Liver (tissue), 3 donors: ENCODE results near the gene VCAM1.

ENCODE experiments used
- CTCF ChIP-seq: fragments of 150-350 bp; IDR thresholded peaks from 2 replicates; pipeline ENCODE4 v1.5.1; 2017; ENCODE audit warnings: improper control_type of control experiment, low read depth, low read length; ENCODE audit not compliant: missing input control
- EGR1 ChIP-seq, 2 donors: IDR thresholded peaks; 2 replicates each; pipeline ENCODE4 v1.6.1; 2016 to 2018; ENCODE audit warnings: antibody characterized with exemption in 2 of 2, low read depth in 2 of 2
- HNF4G ChIP-seq: IDR thresholded peaks from 2 replicates; pipeline ENCODE4 v1.6.1; 2016; ENCODE audit warnings: antibody characterized with exemption
- RAD21 ChIP-seq, 2 donors: IDR thresholded peaks; 2 replicates each; pipeline ENCODE4 v1.6.1; 2016; ENCODE audit warnings: antibody characterized with exemption in 2 of 2, mild to moderate bottlenecking in 2 of 2
- RXRA ChIP-seq, 2 donors: IDR thresholded peaks; 2 replicates each; pipeline ENCODE4 v1.6.1; 2017 to 2018; ENCODE audit warnings: antibody characterized with exemption in 2 of 2, mild to moderate bottlenecking in 1 of 2
- SP1 ChIP-seq: IDR thresholded peaks from 2 replicates; pipeline ENCODE4 v1.6.1; 2018; ENCODE audit warnings: antibody characterized with exemption, mild to moderate bottlenecking
- TAF1 ChIP-seq: conservative IDR thresholded peaks from 2 replicates; pipeline ENCODE4 v1.6.1; 2016; ENCODE audit warnings: antibody characterized with exemption, mild to moderate bottlenecking
- ZBTB33 ChIP-seq: IDR thresholded peaks from 2 replicates; pipeline ENCODE4 v1.6.1; 2016; ENCODE audit warnings: antibody characterized with exemption
- TF ChIP-seq, protein P1 (sequence below): IDR thresholded peaks from 2 replicates; pipeline ENCODE4 v1.6.1; 2016; ENCODE audit warnings: antibody characterized with exemption
- TF ChIP-seq, protein P2 (sequence below): IDR thresholded peaks from 2 replicates; pipeline ENCODE4 v1.6.1; 2016; ENCODE audit warnings: antibody characterized with exemption, mild to moderate bottlenecking
- donor health status: healthy.
- donor health status: healthy.

DNA sequence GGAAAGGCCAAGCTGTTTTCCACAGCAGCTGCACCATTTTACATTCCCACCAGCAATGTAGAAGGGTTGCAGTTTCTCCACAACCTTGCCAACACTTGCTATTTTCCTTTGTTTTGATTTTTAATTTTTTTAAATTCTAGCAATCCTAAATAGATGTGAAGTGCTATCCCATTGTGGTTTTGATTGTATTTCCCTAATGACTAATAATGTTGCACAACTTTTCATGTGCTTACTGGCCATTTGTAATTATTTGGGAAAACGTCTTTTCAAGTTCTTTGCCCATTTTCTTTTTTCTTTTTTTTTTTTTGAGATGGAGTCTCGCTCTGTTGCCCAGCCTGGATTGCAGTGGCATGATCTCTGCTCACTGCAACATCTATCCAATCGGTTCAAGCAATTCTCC lies 53.9 kb downstream of the VCAM1 start:
- TF ChIP-seq CTCF = no peak
- TF ChIP-seq SP1 = no peak
- no peak for TF ChIP-seq RAD21 (IDR thresholded peaks at IDR 0.05)
- TF ChIP-seq, protein P1, sequence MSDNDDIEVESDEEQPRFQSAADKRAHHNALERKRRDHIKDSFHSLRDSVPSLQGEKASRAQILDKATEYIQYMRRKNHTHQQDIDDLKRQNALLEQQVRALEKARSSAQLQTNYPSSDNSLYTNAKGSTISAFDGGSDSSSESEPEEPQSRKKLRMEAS = no peak
- no peak for TF ChIP-seq ZBTB33
- TF ChIP-seq RXRA (IDR thresholded peaks at IDR 0.05) = no peak
- TF ChIP-seq, protein P2, sequence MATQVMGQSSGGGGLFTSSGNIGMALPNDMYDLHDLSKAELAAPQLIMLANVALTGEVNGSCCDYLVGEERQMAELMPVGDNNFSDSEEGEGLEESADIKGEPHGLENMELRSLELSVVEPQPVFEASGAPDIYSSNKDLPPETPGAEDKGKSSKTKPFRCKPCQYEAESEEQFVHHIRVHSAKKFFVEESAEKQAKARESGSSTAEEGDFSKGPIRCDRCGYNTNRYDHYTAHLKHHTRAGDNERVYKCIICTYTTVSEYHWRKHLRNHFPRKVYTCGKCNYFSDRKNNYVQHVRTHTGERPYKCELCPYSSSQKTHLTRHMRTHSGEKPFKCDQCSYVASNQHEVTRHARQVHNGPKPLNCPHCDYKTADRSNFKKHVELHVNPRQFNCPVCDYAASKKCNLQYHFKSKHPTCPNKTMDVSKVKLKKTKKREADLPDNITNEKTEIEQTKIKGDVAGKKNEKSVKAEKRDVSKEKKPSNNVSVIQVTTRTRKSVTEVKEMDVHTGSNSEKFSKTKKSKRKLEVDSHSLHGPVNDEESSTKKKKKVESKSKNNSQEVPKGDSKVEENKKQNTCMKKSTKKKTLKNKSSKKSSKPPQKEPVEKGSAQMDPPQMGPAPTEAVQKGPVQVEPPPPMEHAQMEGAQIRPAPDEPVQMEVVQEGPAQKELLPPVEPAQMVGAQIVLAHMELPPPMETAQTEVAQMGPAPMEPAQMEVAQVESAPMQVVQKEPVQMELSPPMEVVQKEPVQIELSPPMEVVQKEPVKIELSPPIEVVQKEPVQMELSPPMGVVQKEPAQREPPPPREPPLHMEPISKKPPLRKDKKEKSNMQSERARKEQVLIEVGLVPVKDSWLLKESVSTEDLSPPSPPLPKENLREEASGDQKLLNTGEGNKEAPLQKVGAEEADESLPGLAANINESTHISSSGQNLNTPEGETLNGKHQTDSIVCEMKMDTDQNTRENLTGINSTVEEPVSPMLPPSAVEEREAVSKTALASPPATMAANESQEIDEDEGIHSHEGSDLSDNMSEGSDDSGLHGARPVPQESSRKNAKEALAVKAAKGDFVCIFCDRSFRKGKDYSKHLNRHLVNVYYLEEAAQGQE = no peak
- no peak for TF ChIP-seq TAF1
- no peak for TF ChIP-seq EGR1 (IDR thresholded peaks at IDR 0.05; ENCODE audit: low read depth in 2 of 2)
- TF ChIP-seq HNF4G = no peak
